ENCODE measurements around the gene SUFU. TPM values are rescaled to one million over a fixed set of nuclear protein-coding genes. Genes with fewer than 3 reads are reported as not detected.

The SUFU gene
- total RNA-seq, 1 donor from 2014 or later: 29.4 TPM

GRCh38 chr10:102504179-102504975 is 605 bp downstream of the SUFU start:
- no peaks in the 10 kb centered on the region for H3K9me3 Mint-ChIP-seq
- peak; percentile 78 for DNase-seq (ENCODE audit: extremely low spot score, unreplicated experiment)
- peak overlapping the region; percentile 85 for H3K27ac Mint-ChIP-seq
- H3K27me3 Mint-ChIP-seq: no peaks in the 10 kb centered on the region
- TF ChIP-seq CTCF (conservative IDR thresholded peaks at IDR 0.05): no peak
- peaks cover 28% of the 10 kb centered on the region for H3K4me1 Mint-ChIP-seq (ENCODE audit: unreplicated experiment)
- H3K4me3 Mint-ChIP-seq: no peak overlapping the region
- peaks cover 10% of the 10 kb centered on the region for H3K36me3 Mint-ChIP-seq

DNA sequence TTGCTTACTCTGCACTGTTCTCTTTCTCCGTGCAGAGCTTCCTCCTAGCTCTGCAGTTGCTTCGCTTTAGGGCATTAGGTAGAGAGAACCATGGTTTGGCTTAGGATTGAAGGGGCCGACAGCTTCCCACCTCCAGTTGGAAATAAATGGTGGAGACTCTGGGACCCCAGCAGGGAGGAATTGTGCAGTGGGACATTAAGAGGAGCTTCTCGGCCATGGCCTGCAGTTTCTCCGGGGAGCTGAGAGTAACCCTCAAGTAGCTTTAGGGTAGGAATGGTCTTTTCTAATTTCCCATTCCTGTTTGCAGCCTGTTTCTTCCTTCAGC is 1.2 kb downstream of the SUFU start:
- Mint-ChIP-seq H3K9me3 (no peaks in the 10 kb centered on the region), H3K4me3 (no peak overlapping the region), H3K27me3 (no peaks in the 10 kb centered on the region), H3K36me3 (peaks cover 14% of the 10 kb centered on the region), H3K4me1 (ENCODE audit: unreplicated experiment) (peaks cover 23% of the 10 kb centered on the region), H3K27ac (peak overlapping the region; percentile 85)
- no peak for DNase-seq (ENCODE audit: extremely low spot score, unreplicated experiment)
- no peak for TF ChIP-seq CTCF (conservative IDR thresholded peaks at IDR 0.05)

DNA sequence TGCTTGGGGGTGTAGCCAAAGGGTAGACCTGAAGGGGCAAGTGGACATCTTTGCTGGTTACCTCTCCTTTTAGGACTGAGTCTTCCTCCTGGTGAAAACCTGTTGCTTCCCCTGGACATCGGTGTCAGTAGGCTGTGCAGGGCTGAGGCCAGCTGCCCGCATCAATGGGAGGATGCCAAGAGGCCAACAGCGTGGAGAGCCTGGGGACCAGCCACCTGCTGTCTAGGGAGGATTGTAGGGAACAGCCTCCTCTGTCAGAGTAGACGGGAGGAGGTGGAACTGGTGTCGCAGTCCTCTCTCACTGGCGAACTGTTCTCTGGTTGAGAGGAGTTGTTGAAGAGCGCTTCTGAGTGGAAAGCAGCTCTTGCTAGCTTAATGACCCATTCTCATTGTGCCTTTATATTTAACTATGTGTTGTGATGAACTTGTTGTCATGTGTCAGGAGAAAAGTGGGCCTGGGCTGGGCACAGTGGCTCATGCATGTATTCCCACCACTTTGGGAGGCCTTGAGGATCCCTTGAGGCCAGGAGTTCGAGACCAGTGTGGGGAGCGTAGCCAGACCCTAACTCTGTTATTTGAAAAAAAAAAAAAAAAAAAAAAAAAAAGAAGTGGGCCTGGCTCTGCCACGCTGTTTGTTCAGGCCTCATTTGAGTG is 1.8 kb downstream of the SUFU start:
- H3K4me3 Mint-ChIP-seq: peak overlapping the region; percentile 67
- H3K9me3 Mint-ChIP-seq: no peaks in the 10 kb centered on the region
- H3K36me3 Mint-ChIP-seq: peaks cover 14% of the 10 kb centered on the region
- H3K27ac Mint-ChIP-seq: no peak overlapping the region
- H3K27me3 Mint-ChIP-seq: no peaks in the 10 kb centered on the region
- no peak for TF ChIP-seq CTCF (conservative IDR thresholded peaks at IDR 0.05)
- H3K4me1 Mint-ChIP-seq (ENCODE audit: unreplicated experiment): peaks cover 23% of the 10 kb centered on the region
- DNase-seq (ENCODE audit: extremely low spot score, unreplicated experiment): no peak

- Mint-ChIP-seq H3K36me3 (peaks cover 19% of the 10 kb centered on the region), H3K4me1 (ENCODE audit: unreplicated experiment) (peaks cover 30% of the 10 kb centered on the region), H3K27me3 (no peaks in the 10 kb centered on the region), H3K9me3 (no peaks in the 10 kb centered on the region), H3K4me3 (peak overlapping the region; percentile 46), H3K27ac (no peak overlapping the region)
- no peak for DNase-seq (ENCODE audit: extremely low spot score, unreplicated experiment)
- no peak for TF ChIP-seq CTCF (conservative IDR thresholded peaks at IDR 0.05)
Measured at GRCh38 chr10:102507521-102507920, 3.7 kb downstream of the SUFU start.

GRCh38 chr10:102508506-102508905 is 4.7 kb downstream of the SUFU start:
- Mint-ChIP-seq H3K9me3 (no peaks in the 10 kb centered on the region), H3K27me3 (no peaks in the 10 kb centered on the region), H3K4me3 (no peak overlapping the region), H3K36me3 (peaks cover 19% of the 10 kb centered on the region), H3K4me1 (ENCODE audit: unreplicated experiment) (peaks cover 30% of the 10 kb centered on the region), H3K27ac (no peak overlapping the region)
- TF ChIP-seq CTCF (conservative IDR thresholded peaks at IDR 0.05): no peak
- no peak for DNase-seq (ENCODE audit: extremely low spot score, unreplicated experiment)

Data from type B pancreatic cell (in vitro differentiated cells).